Fibroblast of lung (primary cell): ENCODE measurements around the gene AKAP6. TPM values are rescaled to one million over a fixed set of nuclear protein-coding genes. Genes with fewer than 3 reads are reported as not detected.

Source experiments
- DNase-seq, 2 donors: peaks; one replicate each; pipeline versions ENCODE4 v3.0.0 to v3.0.0-alpha.2; 2010; ENCODE audit warnings: low read depth in 2 of 2
- H2AFZ ChIP-seq: 2 replicates; pipeline ENCODE4 v1.5.1; 2012; ENCODE audit warnings: low read length, control low read depth, inconsistent platforms
- H3K27ac ChIP-seq: 2 replicates; pipeline ENCODE4 v1.5.1; 2011; ENCODE audit warnings: low read length, control low read depth; ENCODE audit not compliant: insufficient read depth
- H3K27me3 ChIP-seq: 2 replicates; pipeline ENCODE4 v1.5.1; 2011; ENCODE audit warnings: mild to moderate bottlenecking, low read length; ENCODE audit not compliant: control insufficient read depth, insufficient read depth
- H3K36me3 ChIP-seq: 2 replicates; pipeline ENCODE4 v1.5.1; 2011; ENCODE audit warnings: low read length; ENCODE audit not compliant: control insufficient read depth, insufficient read depth
- H3K4me1 ChIP-seq: 2 replicates; pipeline ENCODE4 v1.5.1; 2011; ENCODE audit warnings: low read length; ENCODE audit not compliant: control insufficient read depth, insufficient read depth; ENCODE audit errors: extremely low read depth
- H3K4me2 ChIP-seq: 2 replicates; pipeline ENCODE4 v1.5.1; 2011; ENCODE audit warnings: low read length, control low read depth; ENCODE audit not compliant: insufficient read depth; ENCODE audit errors: extremely low read depth
- H3K4me3 ChIP-seq, 4 experiments: fragments of 200-600 bp in 1 of 4; sonication (generic) in 1 of 4; replicated peaks in 1 of 4; 2 replicates each; pipeline ENCODE4 v1.5.1; 2011 to 2016; ENCODE audit warnings: low read length in 4 of 4, low read depth in 3 of 4, mild to moderate bottlenecking in 3 of 4, control low read depth in 2 of 4, inconsistent platforms in 1 of 4, mixed read lengths in 1 of 4; ENCODE audit not compliant: insufficient read depth in 1 of 4; ENCODE audit errors: control extremely low read depth in 1 of 4
- H3K79me2 ChIP-seq: 2 replicates; pipeline ENCODE4 v1.5.1; 2012; ENCODE audit warnings: mild to moderate bottlenecking, low read length, inconsistent platforms; ENCODE audit not compliant: control insufficient read depth, insufficient read depth
- H3K9ac ChIP-seq: 2 replicates; pipeline ENCODE4 v1.5.1; 2011; ENCODE audit warnings: mild to moderate bottlenecking, low read length, control low read depth; ENCODE audit not compliant: insufficient read depth
- H3K9me3 ChIP-seq: 2 replicates; pipeline ENCODE4 v1.5.1; 2012; ENCODE audit warnings: low read depth, low read length; ENCODE audit not compliant: control insufficient read depth, insufficient read depth
- H4K20me1 ChIP-seq: 2 replicates; pipeline ENCODE4 v1.5.1; 2011; ENCODE audit warnings: low read length; ENCODE audit not compliant: control insufficient read depth, insufficient read depth; ENCODE audit errors: extremely low read depth
- EZH2 ChIP-seq: IDR thresholded peaks from 2 replicates; pipeline ENCODE4 v1.5.1; 2012; ENCODE audit warnings: low read length, control low read depth, mild to moderate bottlenecking; ENCODE audit errors: missing control alignments
- polyA plus RNA-seq, 2 donors: library from polyadenylated mRNA; depleted of rRNA in 1 of 2; stranded (reverse) in 1 of 2; unstranded in 1 of 2; fragments of >200 nt; gene quantifications; 2 replicates each; pipeline ENCODE4 v1.2.1, GENCODE V29; 2011 to 2012; ENCODE audit warnings: missing spikeins in 1 of 2
- total RNA-seq: library from RNA; depleted of rRNA; stranded (reverse); fragments of >200 nt; gene quantifications from 2 replicates; pipeline ENCODE4 v1.2.1, GENCODE V29; 2014
- TF ChIP-seq, protein P1 (sequence below), 2 donors: IDR thresholded peaks in 1 of 2; conservative IDR thresholded peaks in 1 of 2; 1 replicate in 1 of 2; 2 replicates in 1 of 2; pipeline ENCODE4 v1.5.1; 2011 to 2012; ENCODE audit warnings: low read length in 2 of 2, control low read depth in 1 of 2, inconsistent platforms in 1 of 2, low read depth in 1 of 2, mild to moderate bottlenecking in 1 of 2

AKAP6 gene
- total and polyA plus RNA-seq, 2 donors (not counting 1 experiment from before 2014, with no cell fraction given): 3.3 to 10.9 TPM

DNA sequence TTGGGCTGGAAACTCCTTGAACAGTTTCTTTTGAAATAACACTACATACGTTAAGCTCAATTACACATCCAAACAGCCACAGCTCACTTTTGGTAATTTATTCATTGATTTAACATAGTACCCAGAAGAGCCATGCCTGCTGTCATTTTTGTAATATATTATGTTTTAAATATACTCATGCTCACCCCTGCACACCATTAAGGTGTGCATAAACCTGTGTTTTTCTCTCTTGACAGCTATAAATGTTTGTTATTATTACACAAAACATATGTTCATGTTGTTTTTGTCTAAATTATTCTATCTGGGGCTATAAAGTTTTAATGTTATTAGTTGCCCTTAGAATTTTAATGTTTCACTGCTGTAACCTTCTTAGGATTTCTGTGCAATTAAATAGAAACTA lies 296.1 kb downstream of the AKAP6 start:
- Histone ChIP-seq H3K79me2 (no peaks in the 10 kb centered on the region), H4K20me1 (no peaks in the 10 kb centered on the region), H3K36me3 (no peaks in the 10 kb centered on the region), H2AFZ (no peak overlapping the region), H3K4me3 (no peak overlapping the region), H3K4me1 (peaks cover 2% of the 10 kb centered on the region), H3K27me3 (no peaks in the 10 kb centered on the region), H3K9me3 (no peaks in the 10 kb centered on the region), H3K27ac (no peak overlapping the region), H3K4me2 (no peak overlapping the region), H3K9ac (no peak overlapping the region)
- DNase-seq: no peak
- TF ChIP-seq, protein P1, sequence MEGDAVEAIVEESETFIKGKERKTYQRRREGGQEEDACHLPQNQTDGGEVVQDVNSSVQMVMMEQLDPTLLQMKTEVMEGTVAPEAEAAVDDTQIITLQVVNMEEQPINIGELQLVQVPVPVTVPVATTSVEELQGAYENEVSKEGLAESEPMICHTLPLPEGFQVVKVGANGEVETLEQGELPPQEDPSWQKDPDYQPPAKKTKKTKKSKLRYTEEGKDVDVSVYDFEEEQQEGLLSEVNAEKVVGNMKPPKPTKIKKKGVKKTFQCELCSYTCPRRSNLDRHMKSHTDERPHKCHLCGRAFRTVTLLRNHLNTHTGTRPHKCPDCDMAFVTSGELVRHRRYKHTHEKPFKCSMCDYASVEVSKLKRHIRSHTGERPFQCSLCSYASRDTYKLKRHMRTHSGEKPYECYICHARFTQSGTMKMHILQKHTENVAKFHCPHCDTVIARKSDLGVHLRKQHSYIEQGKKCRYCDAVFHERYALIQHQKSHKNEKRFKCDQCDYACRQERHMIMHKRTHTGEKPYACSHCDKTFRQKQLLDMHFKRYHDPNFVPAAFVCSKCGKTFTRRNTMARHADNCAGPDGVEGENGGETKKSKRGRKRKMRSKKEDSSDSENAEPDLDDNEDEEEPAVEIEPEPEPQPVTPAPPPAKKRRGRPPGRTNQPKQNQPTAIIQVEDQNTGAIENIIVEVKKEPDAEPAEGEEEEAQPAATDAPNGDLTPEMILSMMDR (conservative IDR thresholded peaks at IDR 0.05 in 1 of 2, IDR thresholded peaks at IDR 0.05 in 1 of 2; ENCODE audit: low read depth in 1 of 2, low read length in 2 of 2): no peak

DNA sequence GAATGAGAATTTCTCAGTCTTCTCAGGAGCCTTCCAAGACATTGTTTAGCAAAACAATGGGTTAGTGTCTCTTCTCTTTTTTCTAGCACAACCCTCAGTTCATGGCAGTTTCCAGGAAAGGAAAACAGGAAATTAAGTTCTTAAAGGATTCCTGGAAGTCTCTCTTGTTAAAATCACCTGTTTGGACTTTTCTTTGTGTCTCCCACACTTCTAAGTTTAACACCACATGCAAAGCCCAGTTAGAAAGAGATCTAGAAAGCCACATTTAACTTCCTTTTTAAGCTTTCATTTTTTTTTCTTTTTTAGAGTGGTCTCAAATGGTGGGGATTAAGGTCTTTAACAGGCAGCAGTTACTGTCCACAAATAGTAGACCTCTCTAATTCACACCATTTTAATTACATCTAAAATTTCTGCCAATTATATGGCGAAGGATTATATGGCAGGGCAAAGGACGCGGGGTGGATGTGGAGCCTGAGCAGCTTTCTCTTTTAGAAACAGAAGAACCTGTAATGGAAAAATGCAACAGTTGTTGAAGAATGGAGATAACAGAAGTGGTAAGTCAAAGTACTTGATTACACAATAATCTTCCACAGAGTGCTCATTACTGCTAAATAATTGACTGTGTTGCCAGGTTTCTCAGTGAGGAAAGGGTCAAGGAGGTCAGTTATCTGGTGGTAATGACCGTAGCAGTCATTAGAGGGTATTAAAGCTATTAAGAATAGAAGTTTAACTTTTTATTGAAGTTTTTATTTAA lies 298.6 kb downstream of the AKAP6 start:
- Histone ChIP-seq H3K36me3 (no peaks in the 10 kb centered on the region), H3K27me3 (no peaks in the 10 kb centered on the region), H3K9ac (no peak overlapping the region), H4K20me1 (no peaks in the 10 kb centered on the region), H3K27ac (no peak overlapping the region), H2AFZ (no peak overlapping the region), H3K4me3 (no peak overlapping the region), H3K9me3 (no peaks in the 10 kb centered on the region), H3K4me2 (no peak overlapping the region), H3K4me1 (no peaks in the 10 kb centered on the region), H3K79me2 (no peaks in the 10 kb centered on the region)
- DNase-seq: no peak
- TF ChIP-seq, protein P1 (conservative IDR thresholded peaks at IDR 0.05 in 1 of 2, IDR thresholded peaks at IDR 0.05 in 1 of 2; ENCODE audit: low read depth in 1 of 2, low read length in 2 of 2): no peak
- TF ChIP-seq EZH2: no peak

DNA sequence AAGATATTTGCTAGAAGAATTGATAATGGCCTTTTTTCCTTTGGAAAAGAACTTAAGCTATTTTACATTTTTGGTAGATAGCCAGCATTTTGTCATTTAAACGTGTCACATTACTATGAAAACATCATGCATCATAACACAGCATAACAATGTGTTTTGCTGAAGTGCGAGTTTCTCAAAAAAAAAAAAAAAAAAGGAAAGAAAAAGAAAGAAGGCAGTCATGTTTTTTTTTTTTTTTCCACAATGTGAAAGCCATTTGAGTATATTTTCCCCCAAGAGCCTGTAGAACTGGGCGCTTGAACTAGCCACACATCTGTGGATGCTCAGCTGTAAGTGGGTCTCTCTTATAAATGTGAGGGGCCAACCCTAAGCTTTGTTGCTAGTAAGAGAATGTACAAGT lies 300.1 kb downstream of the AKAP6 start:
- Histone ChIP-seq H3K9ac (no peak overlapping the region), H3K4me2 (no peak overlapping the region), H3K36me3 (no peaks in the 10 kb centered on the region), H3K27ac (no peak overlapping the region), H3K9me3 (no peaks in the 10 kb centered on the region), H3K79me2 (no peaks in the 10 kb centered on the region), H4K20me1 (no peaks in the 10 kb centered on the region), H3K4me3 (no peak overlapping the region), H2AFZ (no peak overlapping the region), H3K27me3 (no peaks in the 10 kb centered on the region), H3K4me1 (no peaks in the 10 kb centered on the region)
- no peak for DNase-seq
- TF ChIP-seq, protein P1 (conservative IDR thresholded peaks at IDR 0.05 in 1 of 2, IDR thresholded peaks at IDR 0.05 in 1 of 2; ENCODE audit: low read depth in 1 of 2, low read length in 2 of 2): no peak
- TF ChIP-seq EZH2: no peak
